Mononuclear cell (primary cell): ENCODE data around the gene THRAP3. TPM values are rescaled to one million over a fixed set of nuclear protein-coding genes. Genes with fewer than 3 reads are reported as not detected.
"Not testable (repeated sequence)": the region's sequence is repeated elsewhere in the genome, so short reads cannot be mapped to it uniquely, and the experiment has no call there.

Source experiments
- H3K27me3 ChIP-seq: 2 replicates; pipeline ENCODE4 v1.6.0; 2011; ENCODE audit warnings: low read length, control low read depth; ENCODE audit not compliant: insufficient read depth
- H3K4me1 ChIP-seq: 2 replicates; pipeline ENCODE4 v1.5.1; 2011; ENCODE audit warnings: mild to moderate bottlenecking, low read length, control low read depth; ENCODE audit not compliant: insufficient read depth
- H3K4me3 ChIP-seq: 2 replicates; pipeline ENCODE4 v1.5.1; 2011; ENCODE audit warnings: mild to moderate bottlenecking, low read length, moderate library complexity
- H3K9me3 ChIP-seq: 2 replicates; pipeline ENCODE4 v1.5.1; 2011; ENCODE audit warnings: low read depth, mild to moderate bottlenecking, control low read depth, low read length
- total RNA-seq: library from RNA; depleted of rRNA; stranded (reverse); fragments of >200 nt; gene quantifications from one replicate; pipeline ENCODE4 v1.2.3, GENCODE V29; 2012

The THRAP3 gene
- total RNA-seq, 1 donor: 82.9 TPM

DNA sequence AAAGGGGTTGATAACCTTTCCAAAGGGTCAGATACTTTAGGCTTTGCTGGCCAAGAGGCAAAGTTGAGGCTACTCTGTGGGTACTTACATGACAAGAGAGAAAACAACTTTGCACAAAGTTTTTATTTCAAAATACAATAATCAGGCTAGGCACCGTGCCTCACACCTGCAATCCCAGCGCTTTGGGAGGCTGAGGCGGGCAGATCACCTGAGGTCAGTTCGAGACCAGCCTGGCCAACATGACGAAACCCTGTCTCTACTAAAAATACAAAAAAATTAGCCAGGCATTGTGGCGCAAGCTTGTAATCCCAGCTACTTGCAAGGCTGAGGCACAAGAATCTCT lies 28.2 kb downstream of the THRAP3 start:
- not testable (repeated sequence) for H3K9me3 ChIP-seq, H3K27me3 ChIP-seq, H3K4me3 ChIP-seq
- H3K4me1 ChIP-seq: peaks cover 55% of the 10 kb centered on the region

DNA sequence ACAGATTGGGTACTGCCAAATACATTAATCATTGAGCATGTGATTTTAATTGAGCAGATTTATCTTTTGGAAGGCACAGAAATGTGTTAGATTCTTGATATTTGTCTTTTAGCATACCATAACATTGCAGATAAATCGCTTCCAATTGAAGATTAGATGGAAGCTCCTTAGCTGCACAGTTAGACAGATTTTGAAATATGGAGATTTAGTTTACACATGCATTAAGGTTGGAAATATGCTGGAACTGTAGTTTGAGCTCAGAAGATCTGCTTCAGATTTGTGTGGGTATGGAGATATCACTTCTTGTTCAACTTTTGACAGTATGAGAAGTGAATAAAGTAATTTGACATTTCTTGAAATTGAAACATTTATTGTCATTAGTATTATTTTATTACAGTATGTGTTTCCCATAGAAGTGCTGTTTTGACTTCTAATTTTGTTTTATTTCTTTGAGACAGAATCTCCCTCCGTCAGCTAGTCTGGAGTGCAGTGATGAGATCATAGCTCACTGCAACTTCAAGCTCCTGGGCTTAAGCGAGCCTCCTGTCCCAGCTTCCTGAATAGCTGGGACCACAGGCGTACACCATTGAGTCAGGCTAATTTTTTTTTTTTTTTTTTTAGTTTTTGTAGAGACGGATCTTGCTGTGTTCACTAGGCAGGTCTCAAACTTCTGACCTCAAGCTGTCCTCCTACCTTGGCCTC lies 29.1 kb downstream of the THRAP3 start:
- Histone ChIP-seq H3K4me3 (no peak overlapping the region), H3K9me3 (no peaks in the 10 kb centered on the region), H3K27me3 (no peaks in the 10 kb centered on the region), H3K4me1 (peaks cover 55% of the 10 kb centered on the region)

DNA sequence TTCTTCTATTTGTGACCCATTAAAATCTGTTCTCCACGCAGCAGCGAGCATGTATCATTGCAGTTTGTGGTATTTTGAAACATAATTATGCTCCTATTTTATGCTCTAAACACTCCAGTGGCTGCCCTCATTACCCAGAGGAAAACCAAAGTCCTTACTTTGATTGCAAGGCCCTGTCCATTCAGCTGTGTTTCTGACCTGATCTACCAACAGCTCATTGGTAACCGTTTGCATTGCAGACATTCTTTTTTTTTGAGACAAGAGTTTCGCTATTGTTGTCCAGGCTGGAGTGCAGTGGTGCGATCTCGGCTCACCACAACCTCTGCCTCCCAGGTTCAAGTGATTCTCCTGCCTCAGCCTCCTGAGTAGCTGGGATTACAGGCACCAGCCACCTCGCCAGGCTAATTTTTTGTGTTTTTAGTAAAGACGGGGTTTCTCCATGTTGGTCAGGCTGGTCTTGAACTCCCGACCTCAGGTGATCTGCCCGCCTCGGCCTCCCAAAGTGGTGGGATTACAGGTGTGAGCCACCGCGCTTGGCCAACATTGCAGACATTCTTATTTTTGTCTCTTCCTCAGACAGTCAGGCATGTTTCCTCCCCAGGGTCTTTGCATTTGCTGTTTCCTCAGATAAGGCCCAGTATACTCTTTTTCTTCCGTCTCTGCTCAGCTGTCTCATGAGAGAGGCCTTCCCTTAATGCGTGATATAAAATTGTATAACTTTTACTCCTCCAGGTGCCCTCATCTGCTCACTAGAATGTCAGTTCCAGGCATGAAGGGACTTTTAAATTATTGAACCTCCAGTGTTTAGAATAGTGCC lies 32.5 kb downstream of the THRAP3 start:
- Histone ChIP-seq H3K9me3 (no peaks in the 10 kb centered on the region), H3K4me3 (no peak overlapping the region), H3K27me3 (no peaks in the 10 kb centered on the region), H3K4me1 (peaks cover 31% of the 10 kb centered on the region)

- no peak overlapping the region for H3K4me3 ChIP-seq
- no peaks in the 10 kb centered on the region for H3K9me3 ChIP-seq
- H3K4me1 ChIP-seq: peaks cover 29% of the 10 kb centered on the region
- H3K27me3 ChIP-seq: no peaks in the 10 kb centered on the region
Measured at GRCh38 chr1:36257375-36257767, 33.1 kb downstream of the THRAP3 start.

- H3K9me3 ChIP-seq: no peaks in the 10 kb centered on the region
- peaks cover 20% of the 10 kb centered on the region for H3K4me1 ChIP-seq
- H3K27me3 ChIP-seq: no peaks in the 10 kb centered on the region
- no peak overlapping the region for H3K4me3 ChIP-seq
Measured at GRCh38 chr1:36258960-36259344, 34.7 kb downstream of the THRAP3 start.

- peaks cover 3% of the 10 kb centered on the region for H3K4me1 ChIP-seq
- no peaks in the 10 kb centered on the region for H3K27me3 ChIP-seq
- no peaks in the 10 kb centered on the region for H3K9me3 ChIP-seq
- no peak overlapping the region for H3K4me3 ChIP-seq
Measured at GRCh38 chr1:36268981-36269380, 44.7 kb downstream of the THRAP3 start.

DNA sequence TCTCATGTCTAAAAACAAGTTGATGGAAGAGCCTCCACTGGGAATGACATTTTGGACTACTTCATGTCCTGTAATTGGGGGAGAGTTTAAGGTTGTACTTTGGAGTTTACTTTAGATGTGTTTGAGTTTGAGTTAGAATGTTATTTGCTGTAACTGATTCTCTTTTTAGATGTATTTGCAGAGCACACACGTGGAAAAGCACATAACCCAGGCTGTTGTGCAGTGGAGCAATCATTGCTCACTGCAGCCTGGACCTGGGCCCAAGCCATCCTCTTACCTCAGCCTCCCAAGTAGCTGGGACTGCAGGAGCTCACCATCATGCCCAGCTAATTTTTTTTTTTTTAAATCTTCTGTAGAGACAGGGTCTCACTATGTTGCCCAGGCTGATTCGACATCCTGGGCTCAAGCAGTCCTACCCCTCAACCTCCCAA lies 45.2 kb downstream of the THRAP3 start:
- H3K4me1 ChIP-seq: peaks cover 3% of the 10 kb centered on the region
- H3K27me3 ChIP-seq: no peaks in the 10 kb centered on the region
- no peak overlapping the region for H3K4me3 ChIP-seq
- no peaks in the 10 kb centered on the region for H3K9me3 ChIP-seq

GRCh38 chr1:36273024-36273423 lies 48.8 kb downstream of the THRAP3 start:
- no peaks in the 10 kb centered on the region for H3K27me3 ChIP-seq
- no peaks in the 10 kb centered on the region for H3K9me3 ChIP-seq
- H3K4me3 ChIP-seq: no peak overlapping the region
- no peaks in the 10 kb centered on the region for H3K4me1 ChIP-seq

GRCh38 chr1:36274201-36274600 lies 50.0 kb downstream of the THRAP3 start:
- Histone ChIP-seq H3K4me3 (no peak overlapping the region), H3K27me3 (no peaks in the 10 kb centered on the region)

GRCh38 chr1:36276688-36277087 lies 52.4 kb downstream of the THRAP3 start:
- Histone ChIP-seq H3K4me3 (no peak overlapping the region), H3K9me3 (no peaks in the 10 kb centered on the region), H3K27me3 (no peaks in the 10 kb centered on the region), H3K4me1 (no peaks in the 10 kb centered on the region)

More at GRCh38 chr1:36274201-36274600, 50.0 kb downstream of the THRAP3 start:
- H3K4me1 ChIP-seq: no peaks in the 10 kb centered on the region
- H3K9me3 ChIP-seq: no peaks in the 10 kb centered on the region

DNA sequence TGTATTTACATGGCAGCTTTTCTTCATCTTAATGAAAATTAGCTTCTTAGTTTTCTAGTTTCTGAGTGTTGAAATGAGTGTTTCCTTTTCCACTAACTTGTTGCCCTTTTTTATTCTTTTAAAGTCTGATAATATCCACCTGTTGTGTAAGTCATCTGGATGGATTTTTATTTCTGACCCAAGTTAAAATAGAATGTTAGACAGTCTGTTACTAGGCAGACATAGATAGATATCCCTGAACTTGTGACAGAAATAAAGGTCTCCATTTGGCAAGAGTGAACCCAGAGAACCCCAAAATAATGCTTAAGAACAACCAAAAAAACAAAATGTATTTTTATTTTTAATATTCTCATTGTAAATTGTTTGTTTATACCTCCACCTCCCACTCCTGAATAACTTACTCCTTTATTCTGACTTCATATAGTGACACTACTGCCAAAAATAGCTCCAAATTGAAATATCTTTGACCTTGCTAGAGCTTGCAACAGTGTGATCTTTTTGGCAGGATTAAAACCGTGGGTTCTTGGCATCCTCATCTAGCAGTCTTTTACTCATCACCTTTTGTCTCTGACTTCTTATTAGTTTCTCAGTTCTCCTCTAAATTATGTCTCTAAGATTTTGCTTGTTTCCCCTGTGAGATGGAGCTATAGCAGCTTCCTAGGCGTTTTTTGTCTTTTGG lies 55.0 kb downstream of the THRAP3 start:
- no peaks in the 10 kb centered on the region for H3K9me3 ChIP-seq
- no peaks in the 10 kb centered on the region for H3K27me3 ChIP-seq
- H3K4me3 ChIP-seq: no peak overlapping the region
- no peaks in the 10 kb centered on the region for H3K4me1 ChIP-seq

DNA sequence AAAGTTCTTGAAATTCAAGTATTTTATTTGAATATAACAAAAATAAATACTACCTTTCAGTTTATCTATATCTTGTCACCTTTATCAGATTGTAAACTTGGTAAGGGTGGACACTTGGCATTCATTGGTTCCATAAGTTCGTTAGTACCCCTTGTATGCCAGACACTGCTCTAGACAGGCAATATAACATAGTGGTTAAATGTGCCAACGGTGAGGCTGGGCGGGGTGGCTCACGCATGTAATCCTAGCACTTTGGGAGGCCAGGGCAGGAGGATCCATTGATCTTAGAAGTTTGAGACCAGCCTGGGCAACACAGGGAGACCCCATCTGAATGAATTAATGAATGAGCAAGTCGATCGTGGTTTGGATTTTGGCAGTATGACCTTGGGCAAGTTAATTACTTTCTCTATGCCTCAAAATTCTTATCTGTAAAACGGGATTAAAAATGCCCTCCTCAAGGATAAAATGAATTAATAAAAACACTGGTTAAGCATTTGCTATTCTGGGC lies 55.6 kb downstream of the THRAP3 start:
- Histone ChIP-seq H3K4me3 (no peak overlapping the region), H3K27me3 (no peaks in the 10 kb centered on the region), H3K9me3 (no peaks in the 10 kb centered on the region), H3K4me1 (no peaks in the 10 kb centered on the region)

- H3K27me3 ChIP-seq: no peaks in the 10 kb centered on the region
- H3K9me3 ChIP-seq: no peaks in the 10 kb centered on the region
- H3K4me1 ChIP-seq: no peaks in the 10 kb centered on the region
- no peak overlapping the region for H3K4me3 ChIP-seq
Measured at GRCh38 chr1:36284061-36284460, 59.8 kb downstream of the THRAP3 start.

DNA sequence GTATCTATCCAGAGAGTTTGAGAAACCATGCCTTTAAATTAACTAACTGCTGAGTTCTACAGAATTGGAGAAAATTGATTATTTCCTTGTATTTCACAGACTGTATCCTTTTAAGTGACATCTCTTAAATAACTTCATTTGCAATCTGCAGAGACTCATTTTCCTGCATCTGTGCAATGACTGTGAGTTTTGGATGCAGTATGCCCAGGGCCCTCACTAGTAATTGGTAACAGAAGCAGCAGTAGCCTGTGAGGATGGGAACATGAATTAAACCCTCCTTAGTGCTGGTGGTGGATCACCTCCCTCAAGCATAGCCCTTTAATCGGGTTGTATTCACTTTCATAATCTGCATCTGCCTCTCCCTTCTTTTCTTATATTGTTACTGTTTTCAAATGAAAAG lies 60.3 kb downstream of the THRAP3 start:
- Histone ChIP-seq H3K27me3 (no peaks in the 10 kb centered on the region), H3K4me1 (no peaks in the 10 kb centered on the region), H3K4me3 (no peak overlapping the region), H3K9me3 (no peaks in the 10 kb centered on the region)

- Histone ChIP-seq H3K27me3 (no peaks in the 10 kb centered on the region), H3K4me1 (no peaks in the 10 kb centered on the region), H3K4me3 (no peak overlapping the region), H3K9me3 (no peaks in the 10 kb centered on the region)
Measured at GRCh38 chr1:36285443-36286101, 61.3 kb downstream of the THRAP3 start.
